PC-9 (cell line): ENCODE measurements around the gene CLINT1. TPM values are rescaled to one million over a fixed set of nuclear protein-coding genes. Genes with fewer than 3 reads are reported as not detected.
A peak's percentile ranks its signal among the peaks of the same experiment; 100 is the strongest.

Experiments used
- BruUV-seq: library from RNA; stranded (reverse); fragments of 400-500 nt; replicated peaks from 2 replicates; lab custom pipeline; 2021; lab: Mats Ljungman, UMichigan
- CTCF ChIA-PET: fragments of 300-600 bp; sonication (Branson Sonifier 250); formaldehyde crosslinking; loops from one replicate; lab custom pipeline; 2022; ENCODE audit warnings: antibody characterized with exemption; lab: Charles Lee
- POLR2A ChIA-PET: fragments of 300-600 bp; sonication (Branson Sonifier 250); formaldehyde crosslinking; loops from one replicate; lab custom pipeline; 2022; ENCODE audit warnings: antibody characterized with exemption; ENCODE audit not compliant: unreplicated experiment; lab: Charles Lee
- DNase-seq, 2 experiments: peaks; one replicate each; pipeline versions ENCODE4 v3.0.0 to v3.0.0-alpha.2; 2015 to 2022; ENCODE audit warnings: mixed read lengths in 1 of 2
- H2AFZ ChIP-seq: fragments of 200-600 bp; sonication (generic); 2 replicates; pipeline ENCODE4 v1.8.1; 2017; ENCODE audit warnings: antibody characterized with exemption
- H3F3A ChIP-seq: fragments of 200-600 bp; sonication (generic); 2 replicates; pipeline ENCODE4 v1.8.1; 2017; ENCODE audit warnings: antibody characterized with exemption, mild to moderate bottlenecking, low read depth; ENCODE audit not compliant: insufficient read depth
- H3K27ac ChIP-seq: fragments of 200-600 bp; sonication (generic); 2 replicates; pipeline ENCODE4 v1.6.1; 2016; ENCODE audit warnings: mixed run types
- H3K27me3 ChIP-seq: fragments of 200-600 bp; sonication (generic); 2 replicates; pipeline ENCODE4 v1.6.1; 2016; ENCODE audit warnings: low read depth, mixed run types; ENCODE audit not compliant: insufficient read depth
- H3K36me3 ChIP-seq: fragments of 200-600 bp; sonication (generic); 2 replicates; pipeline ENCODE4 v1.6.1; 2016; ENCODE audit warnings: low read depth, mixed run types
- H3K4me1 ChIP-seq: fragments of 200-600 bp; sonication (generic); replicated peaks from 2 replicates; pipeline ENCODE4 v1.6.1; 2016; ENCODE audit warnings: mixed run types; ENCODE audit not compliant: insufficient read depth
- H3K4me2 ChIP-seq: fragments of 200-600 bp; sonication (generic); 2 replicates; pipeline ENCODE4 v1.6.1; 2017; ENCODE audit warnings: mixed run types
- H3K4me3 ChIP-seq: fragments of 200-600 bp; sonication (generic); 2 replicates; pipeline ENCODE4 v1.6.1; 2016; ENCODE audit warnings: mixed run types
- H3K79me2 ChIP-seq: fragments of 200-600 bp; sonication (generic); 2 replicates; pipeline ENCODE4 v1.6.1; 2017; ENCODE audit warnings: low read depth, mixed run types
- H3K9me2 ChIP-seq: fragments of 200-600 bp; sonication (generic); 2 replicates; pipeline ENCODE4 v1.8.1; 2017; ENCODE audit warnings: mild to moderate bottlenecking; ENCODE audit not compliant: insufficient read depth
- H3K9me3 ChIP-seq: fragments of 200-600 bp; sonication (generic); 2 replicates; pipeline ENCODE4 v1.8.1; 2016; ENCODE audit warnings: low read depth; ENCODE audit not compliant: insufficient read depth
- H4K20me1 ChIP-seq: fragments of 200-600 bp; sonication (generic); 2 replicates; pipeline ENCODE4 v1.8.1; 2017; ENCODE audit not compliant: insufficient read depth
- EZH2 ChIP-seq: fragments of 200-600 bp; sonication (generic); IDR thresholded peaks from 2 replicates; pipeline ENCODE4 v1.8.0; 2017; ENCODE audit warnings: antibody characterized with exemption, low read depth
- intact Hi-C: fragments of 100-400 bp; cut with micrococcal nuclease; formaldehyde crosslinking; loops from one replicate; pipeline ENCODE4 v1.10.0; 2022; ENCODE audit not compliant: unreplicated experiment
- total RNA-seq: library from RNA; stranded (reverse); gene quantifications from 2 replicates; pipeline ENCODE4 v1.2.3, GENCODE V29; 2021
- TF ChIP-seq, protein P1 (sequence below): fragments of 200-600 bp; sonication (generic); conservative IDR thresholded peaks from 2 replicates; pipeline ENCODE4 v1.6.1; 2017; ENCODE audit warnings: mixed run types, antibody characterized with exemption, mild to moderate bottlenecking, moderate library complexity

The CLINT1 gene
- total RNA-seq, 1 experiment from 2014 or later = 95.8 TPM

DNA sequence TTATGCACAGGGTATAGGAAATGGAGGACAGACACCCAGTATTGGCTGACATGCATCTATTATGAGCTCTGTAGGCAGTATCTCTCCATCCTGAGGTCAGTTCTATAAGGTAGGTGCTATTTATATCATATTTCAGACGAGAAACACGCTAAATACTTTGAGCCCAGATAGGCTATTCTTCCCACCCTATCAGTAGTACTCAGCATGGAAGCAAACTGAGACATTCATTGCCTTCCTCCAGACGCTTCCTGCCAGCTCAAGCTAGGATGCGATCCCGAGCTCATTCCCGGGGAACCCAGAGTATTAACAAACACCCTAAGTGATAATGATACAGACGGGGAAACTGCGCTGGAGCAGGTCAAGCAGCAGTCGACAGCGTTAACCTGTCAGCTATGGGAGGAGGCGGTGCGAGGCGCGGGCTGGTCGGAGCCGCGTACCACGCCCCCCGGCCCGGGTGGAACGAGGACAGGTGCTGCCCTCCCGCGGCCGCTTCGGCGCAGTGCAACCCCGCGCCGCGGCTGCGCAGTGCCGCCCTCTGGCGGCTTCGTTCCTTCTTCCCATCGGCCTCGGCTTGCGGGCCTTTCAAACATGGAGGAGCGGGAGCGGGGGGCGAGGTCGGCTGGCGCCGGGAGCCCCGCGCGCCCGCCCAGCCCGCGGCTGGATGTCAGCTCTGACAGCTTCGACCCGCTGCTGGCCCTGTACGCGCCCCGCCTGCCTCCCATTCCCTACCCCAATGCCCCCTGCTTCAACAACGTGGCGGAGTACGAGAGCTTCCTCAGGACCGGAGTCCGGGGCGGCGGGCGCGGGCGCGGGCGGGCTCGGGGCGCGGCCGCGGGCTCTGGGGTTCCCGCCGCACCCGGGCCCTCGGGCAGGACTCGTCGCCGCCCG, 115.5 kb downstream of the CLINT1 start, which contains the start of gene LSM11:
Gene LSM11 (plus strand): TSS at position 550 of the 888 bp plus-strand sequence. CDS start 39 bp downstream, at position 589.
- BruUV-seq = no TSS peak
- H3K9me2 ChIP-seq = no peaks in the 10 kb centered on the region
- no peak for TF ChIP-seq EZH2
- TF ChIP-seq, protein P1, sequence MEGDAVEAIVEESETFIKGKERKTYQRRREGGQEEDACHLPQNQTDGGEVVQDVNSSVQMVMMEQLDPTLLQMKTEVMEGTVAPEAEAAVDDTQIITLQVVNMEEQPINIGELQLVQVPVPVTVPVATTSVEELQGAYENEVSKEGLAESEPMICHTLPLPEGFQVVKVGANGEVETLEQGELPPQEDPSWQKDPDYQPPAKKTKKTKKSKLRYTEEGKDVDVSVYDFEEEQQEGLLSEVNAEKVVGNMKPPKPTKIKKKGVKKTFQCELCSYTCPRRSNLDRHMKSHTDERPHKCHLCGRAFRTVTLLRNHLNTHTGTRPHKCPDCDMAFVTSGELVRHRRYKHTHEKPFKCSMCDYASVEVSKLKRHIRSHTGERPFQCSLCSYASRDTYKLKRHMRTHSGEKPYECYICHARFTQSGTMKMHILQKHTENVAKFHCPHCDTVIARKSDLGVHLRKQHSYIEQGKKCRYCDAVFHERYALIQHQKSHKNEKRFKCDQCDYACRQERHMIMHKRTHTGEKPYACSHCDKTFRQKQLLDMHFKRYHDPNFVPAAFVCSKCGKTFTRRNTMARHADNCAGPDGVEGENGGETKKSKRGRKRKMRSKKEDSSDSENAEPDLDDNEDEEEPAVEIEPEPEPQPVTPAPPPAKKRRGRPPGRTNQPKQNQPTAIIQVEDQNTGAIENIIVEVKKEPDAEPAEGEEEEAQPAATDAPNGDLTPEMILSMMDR = peak; percentile 95
- H2AFZ ChIP-seq = peak within 1 kb of the TSS; percentile 96
- no peaks in the 10 kb centered on the region for H4K20me1 ChIP-seq
- peak within 1 kb of the TSS; percentile 89 for H3K4me3 ChIP-seq
- no peaks in the 10 kb centered on the region for H3K27me3 ChIP-seq
- DNase-seq = peak; percentile 66 to 94
- H3F3A ChIP-seq = peaks cover 3% of the 10 kb centered on the region; the same call in 1 of the 2 replicates
- H3K27ac ChIP-seq = no peak within 1 kb of the TSS
- H3K79me2 ChIP-seq = no peaks in the 10 kb centered on the region
- no peaks in the 10 kb centered on the region for H3K9me3 ChIP-seq
- ChIA-PET CTCF (interaction anchor here (0.6 to 2.6 kb wide), 11 partner anchors 10 to 440 kb away, joined by 3 to 14 read pairs (median 4); partner anchors contain the start of gene THG1L), POLR2A (interaction anchor here (0.6 kb wide), 1 partner anchor 154 kb away, joined by 3 read pairs; no protein-coding TSS in a partner anchor)
- peak within 1 kb of the TSS; percentile 90 for H3K4me2 ChIP-seq
- H3K36me3 ChIP-seq = no peaks in the 10 kb centered on the region
- peaks cover 12% of the 10 kb centered on the region for H3K4me1 ChIP-seq
- intact Hi-C loops = loop anchor here (1.0 to 5.0 kb wide), 8 partner anchors 74 to 601 kb away; partner anchors contain the start of gene MED7

DNA sequence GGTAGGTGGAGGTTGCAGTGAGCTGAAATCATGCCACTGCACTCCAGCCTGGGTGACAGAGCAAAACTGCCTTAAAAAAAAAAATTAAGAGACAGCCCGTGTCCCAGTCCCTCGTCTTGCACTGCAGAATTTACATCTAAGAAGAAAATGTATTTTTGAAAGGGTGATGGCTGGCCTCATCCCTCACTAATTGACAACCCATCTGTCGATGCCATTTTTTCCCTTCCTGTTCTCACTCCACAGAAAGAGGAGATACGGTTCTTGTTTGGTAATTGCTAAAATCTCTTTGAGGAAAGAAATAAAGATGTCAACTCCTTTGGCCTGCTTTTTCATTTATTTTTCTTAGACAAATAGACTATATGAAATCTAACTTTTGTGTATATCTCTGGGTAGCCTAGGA, 117.8 kb downstream of the CLINT1 start:
- no TSS peak for BruUV-seq
- Histone ChIP-seq H3F3A (peaks cover 3% of the 10 kb centered on the region; the same call in 1 of the 2 replicates), H3K4me2 (no peak overlapping the region), H3K9me3 (no peaks in the 10 kb centered on the region), H3K27ac (no peak overlapping the region), H2AFZ (no peak overlapping the region), H3K36me3 (no peaks in the 10 kb centered on the region), H3K9me2 (no peaks in the 10 kb centered on the region), H3K4me3 (no peak overlapping the region), H4K20me1 (no peaks in the 10 kb centered on the region), H3K79me2 (no peaks in the 10 kb centered on the region), H3K27me3 (no peaks in the 10 kb centered on the region), H3K4me1 (peaks cover 12% of the 10 kb centered on the region)
- POLR2A ChIA-PET = no interaction called here
- CTCF ChIA-PET = interaction anchor here (0.6 kb wide), 2 partner anchors 434 to 586 kb away, joined by 3 to 9 read pairs; no protein-coding TSS in a partner anchor
- no peak for DNase-seq
- TF ChIP-seq EZH2 = no peak
- TF ChIP-seq, protein P1 = no peak
- intact Hi-C loops = loop anchor here (5.0 kb wide), 2 partner anchors 264 to 399 kb away; no protein-coding TSS in a partner anchor

DNA sequence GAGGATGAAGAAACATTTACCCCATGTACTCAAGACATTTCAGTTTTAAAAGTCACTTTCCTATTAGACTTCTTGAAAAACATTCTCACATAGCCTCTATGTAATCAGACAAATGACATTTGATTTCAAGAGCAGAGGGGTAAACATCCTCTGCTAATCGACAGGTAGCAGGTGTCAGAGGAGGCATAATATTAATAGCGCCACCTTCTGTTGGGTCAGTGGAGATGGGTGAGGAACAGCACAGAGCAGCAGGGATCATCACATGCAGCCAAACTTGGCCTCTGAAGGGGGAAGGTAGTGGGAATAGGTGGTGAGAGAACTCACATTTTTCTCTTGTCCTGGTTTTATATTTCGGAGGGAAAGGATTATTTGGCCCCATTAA, 118.7 kb downstream of the CLINT1 start:
- H3K9me3 ChIP-seq = no peaks in the 10 kb centered on the region

More for the DNA sequence above, 118.7 kb downstream of the CLINT1 start:
- DNase-seq = peak in 1 of 2 experiments; percentile 19
- no TSS peak for BruUV-seq
- no peaks in the 10 kb centered on the region for H3K36me3 ChIP-seq
- ChIA-PET CTCF (interaction anchor here (0.7 kb wide), 1 partner anchor 166 kb away, joined by 5 read pairs; no protein-coding TSS in a partner anchor), POLR2A (no interaction called here)
- H2AFZ ChIP-seq = no peak overlapping the region
- H3K27me3 ChIP-seq = no peaks in the 10 kb centered on the region
- no peak overlapping the region for H3K27ac ChIP-seq
- H3K4me1 ChIP-seq = peaks cover 12% of the 10 kb centered on the region
- no peak overlapping the region for H3K4me3 ChIP-seq
- no peak overlapping the region for H3K4me2 ChIP-seq
- TF ChIP-seq EZH2 = no peak
- TF ChIP-seq, protein P1 = peak; percentile 67; the same call in 1 of the 2 replicates
- no peaks in the 10 kb centered on the region for H3K79me2 ChIP-seq
- intact Hi-C loops = loop anchor here (5.0 kb wide), 2 partner anchors 263 to 398 kb away; no protein-coding TSS in a partner anchor
- H4K20me1 ChIP-seq = no peaks in the 10 kb centered on the region
- H3F3A ChIP-seq = peaks cover 3% of the 10 kb centered on the region; the same call in 1 of the 2 replicates
- no peaks in the 10 kb centered on the region for H3K9me2 ChIP-seq
